ENCODE measurements around the gene APOL3. TPM values are rescaled to one million over a fixed set of nuclear protein-coding genes. Genes with fewer than 3 reads are reported as not detected.
"Not testable (repeated sequence)": the region's sequence is repeated elsewhere in the genome, so short reads cannot be mapped to it uniquely, and the experiment has no call there.

Gene APOL3
- 10 to 100 TPM; 11.2 to 22.4 TPM for total RNA-seq

GRCh38 chr22:36160499-36160942 is at the start of gene APOL3:
Gene APOL3, minus strand, starts transcription at chr22:36160755. Its CDS starts 11,700 bp downstream, at chr22:36149055.
- peak within 1 kb of the TSS in 3 of 4 donors; percentile 30 to 50 (median 42) for H3K27ac ChIP-seq
- H3K4me1 ChIP-seq: peaks cover 15% of the 10 kb centered on the region
- H3K9me3 ChIP-seq: no peaks in the 10 kb centered on the region
- H3K27me3 ChIP-seq: no peaks in the 10 kb centered on the region
- intact Hi-C loops (cut with DNase I): no loop called here
- TF ChIP-seq CTCF (IDR thresholded peaks at IDR 0.05): no peak
- peak in 2 of 3 donors; percentile 45 to 58 for TF ChIP-seq POLR2A (IDR thresholded peaks at IDR 0.05)
- peak; percentile 39 to 71 (median 55) for DNase-seq
- peak; percentile 47 for ATAC-seq
- no peaks in the 10 kb centered on the region for H3K36me3 ChIP-seq (replicated peaks in 1 of 2; ENCODE audit: insufficient read depth in 1 of 2, low read depth in 2 of 2)
- 51 to 75% methylated on average over 3 of the region's 3 CpGs for WGBS, 2 donors
- H3K4me3 ChIP-seq: no peak within 1 kb of the TSS

- TF ChIP-seq POLR2A (IDR thresholded peaks at IDR 0.05) (no peak), CTCF (IDR thresholded peaks at IDR 0.05) (no peak)
- intact Hi-C loops (cut with DNase I): no loop called here
- 93 to 94% methylated on average over 3 of the region's 3 CpGs for WGBS, 2 donors
- no peaks in the 10 kb centered on the region for H3K27me3 ChIP-seq
- no peak overlapping the region for H3K27ac ChIP-seq
- no peak overlapping the region for H3K4me3 ChIP-seq
- DNase-seq: no peak
- no peaks in the 10 kb centered on the region for H3K36me3 ChIP-seq (replicated peaks in 1 of 2; ENCODE audit: insufficient read depth in 1 of 2, low read depth in 2 of 2)
- ATAC-seq: no peak
- no peaks in the 10 kb centered on the region for H3K9me3 ChIP-seq
- no peaks in the 10 kb centered on the region for H3K4me1 ChIP-seq
These were observed 49.7 kb upstream of the APOL3 start for GRCh38 chr22:36210224-36210623.

- intact Hi-C loops (cut with DNase I): not testable (repeated sequence)
These were observed 48.9 kb upstream of the APOL3 start for GRCh38 chr22:36209488-36209908.

DNA sequence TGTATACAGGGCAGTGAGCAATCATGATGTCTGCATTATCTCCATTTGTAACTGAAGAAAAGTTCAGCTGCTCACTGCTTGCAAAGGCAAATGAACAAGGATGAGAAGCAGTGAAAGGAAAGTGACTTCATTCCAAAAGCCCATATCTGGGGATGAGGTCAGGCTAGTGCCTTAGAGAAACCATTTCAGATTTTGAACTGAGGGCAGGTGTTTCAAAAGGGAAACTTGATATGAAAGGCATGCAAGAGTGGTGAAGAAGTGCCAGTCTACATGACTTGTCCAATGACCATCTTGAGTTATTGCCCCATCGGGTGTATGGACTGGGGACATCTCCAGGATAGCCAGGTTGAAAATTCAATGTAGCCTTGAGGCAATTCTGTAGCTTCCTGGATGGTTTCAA is 48.4 kb upstream of the APOL3 start:
- H3K36me3 ChIP-seq (replicated peaks in 1 of 2; ENCODE audit: insufficient read depth in 1 of 2, low read depth in 2 of 2): no peaks in the 10 kb centered on the region
- intact Hi-C loops (cut with DNase I): no loop called here

More at GRCh38 chr22:36209488-36209908, 48.9 kb upstream of the APOL3 start:
- not testable (repeated sequence) for H3K4me3 ChIP-seq; H3K9me3 ChIP-seq; ATAC-seq; H3K27ac ChIP-seq; H3K36me3 ChIP-seq (replicated peaks in 1 of 2; ENCODE audit: insufficient read depth in 1 of 2, low read depth in 2 of 2); H3K27me3 ChIP-seq; H3K4me1 ChIP-seq; DNase-seq
- WGBS, 2 donors: 69 to 70% methylated on average over 5 of the region's 5 CpGs

DNA sequence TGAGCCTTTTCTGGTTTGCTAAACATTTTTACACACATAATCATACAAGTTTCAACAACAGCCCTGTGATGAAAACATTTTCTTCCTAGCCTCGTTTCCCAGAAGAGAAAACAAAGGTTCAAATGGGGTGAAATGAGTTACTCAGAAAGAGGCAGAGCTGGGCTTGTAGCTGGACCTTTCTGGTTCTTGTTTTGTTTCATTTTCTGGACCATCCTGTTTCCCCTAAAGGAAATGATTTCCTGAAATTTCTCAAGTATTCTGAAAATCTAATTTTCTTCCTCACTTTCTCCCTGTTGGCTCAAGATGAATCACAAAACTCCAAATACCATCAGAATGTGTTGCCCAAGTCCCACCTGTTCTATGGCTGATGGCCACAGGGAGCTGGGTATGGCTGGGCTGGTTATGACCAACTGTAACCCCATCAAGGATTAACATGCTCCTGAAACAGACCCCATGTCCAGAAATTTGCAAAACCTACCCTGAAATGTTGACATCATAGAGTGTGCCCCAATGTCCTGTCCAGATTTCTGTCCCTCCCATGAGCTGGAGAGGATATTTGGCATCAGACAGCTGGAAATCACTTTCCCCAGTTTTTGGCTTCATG is 47.7 kb upstream of the APOL3 start:
- WGBS, 2 donors: 29 to 35% methylated on average over 1 of the region's 1 CpG
- intact Hi-C loops (cut with DNase I): no loop called here
- Histone ChIP-seq H3K36me3 (replicated peaks in 1 of 2; ENCODE audit: insufficient read depth in 1 of 2, low read depth in 2 of 2) (no peaks in the 10 kb centered on the region), H3K27ac (no peak overlapping the region), H3K4me1 (no peaks in the 10 kb centered on the region), H3K4me3 (no peak overlapping the region), H3K9me3 (no peaks in the 10 kb centered on the region), H3K27me3 (no peaks in the 10 kb centered on the region)
- no peak for ATAC-seq
- DNase-seq: no peak
- TF ChIP-seq POLR2A (IDR thresholded peaks at IDR 0.05) (no peak), CTCF (IDR thresholded peaks at IDR 0.05) (no peak)

More for the DNA sequence above, 48.4 kb upstream of the APOL3 start:
- TF ChIP-seq POLR2A (IDR thresholded peaks at IDR 0.05) (no peak), CTCF (IDR thresholded peaks at IDR 0.05) (no peak)
- Histone ChIP-seq H3K27me3 (no peaks in the 10 kb centered on the region), H3K4me1 (no peaks in the 10 kb centered on the region), H3K4me3 (no peak overlapping the region), H3K27ac (no peak overlapping the region), H3K9me3 (no peaks in the 10 kb centered on the region)
- 88 to 95% methylated on average over 1 of the region's 1 CpG for WGBS, 2 donors
- no peak for ATAC-seq
- no peak for DNase-seq
